Neural progenitor cell (in vitro differentiated cells): ENCODE results near the gene HOATZ. TPM values are rescaled to one million over a fixed set of nuclear protein-coding genes. Genes with fewer than 3 reads are reported as not detected.

Source experiments
- DNase-seq: peaks from one replicate; pipeline ENCODE4 v3.0.0-alpha.2; 2016; ENCODE audit warnings: low spot score
- H2AFZ ChIP-seq: fragments of 200-600 bp; sonication (generic); replicated peaks from 2 replicates; pipeline ENCODE4 v1.6.1; 2016; ENCODE audit warnings: antibody characterized with exemption
- H3F3A ChIP-seq: fragments of 200-600 bp; sonication (generic); 2 replicates; pipeline ENCODE4 v1.6.1; 2016; ENCODE audit warnings: antibody characterized with exemption, low read depth
- H3K27ac ChIP-seq: fragments of 200-600 bp; sonication (generic); 2 replicates; pipeline ENCODE4 v1.5.1; 2016; ENCODE audit warnings: mild to moderate bottlenecking
- H3K27me3 ChIP-seq: fragments of 200-600 bp; sonication (generic); 2 replicates; pipeline ENCODE4 v1.6.1; 2016; ENCODE audit warnings: mild to moderate bottlenecking, moderate library complexity
- H3K36me3 ChIP-seq: fragments of 200-600 bp; sonication (generic); 2 replicates; pipeline ENCODE4 v1.5.1; 2016
- H3K4me1 ChIP-seq: fragments of 200-600 bp; sonication (generic); 2 replicates; pipeline ENCODE4 v1.6.1; 2016; ENCODE audit warnings: mixed run types
- H3K4me2 ChIP-seq: fragments of 200-600 bp; sonication (generic); 2 replicates; pipeline ENCODE4 v1.6.1; 2016
- H3K4me3 ChIP-seq: fragments of 200-600 bp; sonication (generic); 2 replicates; pipeline ENCODE4 v1.5.1; 2016
- H3K79me2 ChIP-seq: fragments of 200-600 bp; sonication (generic); 2 replicates; pipeline ENCODE4 v1.6.1; 2016; ENCODE audit warnings: low read depth
- H3K9ac ChIP-seq: fragments of 200-600 bp; sonication (generic); 2 replicates; pipeline ENCODE4 v1.6.1; 2016
- H3K9me3 ChIP-seq: fragments of 200-600 bp; sonication (generic); 2 replicates; pipeline ENCODE4 v1.5.1; 2016; ENCODE audit warnings: low read depth
- H4K20me1 ChIP-seq: fragments of 200-600 bp; sonication (generic); 2 replicates; pipeline ENCODE4 v1.6.1; 2016; ENCODE audit warnings: low read depth
- H3K27ac Mint-ChIP-seq: 3 replicates; pipeline ENCODE4 v1.8.0; 2021; ENCODE audit warnings: mixed read lengths
- H3K27me3 Mint-ChIP-seq: 2 replicates; pipeline ENCODE4 v1.8.0; 2022; ENCODE audit warnings: low read depth, mild to moderate bottlenecking, inconsistent platforms, moderate library complexity, mixed read lengths; ENCODE audit not compliant: insufficient read depth
- H3K36me3 Mint-ChIP-seq: 3 replicates; pipeline ENCODE4 v1.8.0; 2021; ENCODE audit warnings: mixed read lengths
- H3K4me1 Mint-ChIP-seq: 3 replicates; pipeline ENCODE4 v1.8.0; 2021; ENCODE audit warnings: mixed read lengths
- H3K4me3 Mint-ChIP-seq: 3 replicates; pipeline ENCODE4 v1.8.0; 2021; ENCODE audit warnings: mild to moderate bottlenecking, moderate library complexity, mixed read lengths
- H3K9me3 Mint-ChIP-seq: 3 replicates; pipeline ENCODE4 v1.8.0; 2020; ENCODE audit warnings: mixed read lengths
- EZH2 ChIP-seq: fragments of 200-600 bp; sonication (generic); IDR thresholded peaks from 2 replicates; pipeline ENCODE4 v1.6.1; 2017; ENCODE audit warnings: antibody characterized with exemption, mild to moderate bottlenecking, moderate library complexity
- EZH2phosphoT487 ChIP-seq: fragments of 200-600 bp; sonication (generic); IDR thresholded peaks from 2 replicates; pipeline ENCODE4 v1.6.1; 2017; ENCODE audit warnings: antibody characterized with exemption
- total RNA-seq: library from RNA; depleted of rRNA; stranded (reverse); fragments of >200 nt; gene quantifications from 2 replicates; pipeline ENCODE4 v1.2.3, GENCODE V29; 2015; ENCODE audit warnings: low replicate concordance
- TF ChIP-seq, protein P1 (sequence below): fragments of 200-600 bp; sonication (generic); IDR thresholded peaks from 2 replicates; pipeline ENCODE4 v1.5.1; 2017; ENCODE audit warnings: antibody characterized with exemption, mild to moderate bottlenecking

HOATZ gene
- total RNA-seq, 1 donor from 2014 or later: not detected

DNA sequence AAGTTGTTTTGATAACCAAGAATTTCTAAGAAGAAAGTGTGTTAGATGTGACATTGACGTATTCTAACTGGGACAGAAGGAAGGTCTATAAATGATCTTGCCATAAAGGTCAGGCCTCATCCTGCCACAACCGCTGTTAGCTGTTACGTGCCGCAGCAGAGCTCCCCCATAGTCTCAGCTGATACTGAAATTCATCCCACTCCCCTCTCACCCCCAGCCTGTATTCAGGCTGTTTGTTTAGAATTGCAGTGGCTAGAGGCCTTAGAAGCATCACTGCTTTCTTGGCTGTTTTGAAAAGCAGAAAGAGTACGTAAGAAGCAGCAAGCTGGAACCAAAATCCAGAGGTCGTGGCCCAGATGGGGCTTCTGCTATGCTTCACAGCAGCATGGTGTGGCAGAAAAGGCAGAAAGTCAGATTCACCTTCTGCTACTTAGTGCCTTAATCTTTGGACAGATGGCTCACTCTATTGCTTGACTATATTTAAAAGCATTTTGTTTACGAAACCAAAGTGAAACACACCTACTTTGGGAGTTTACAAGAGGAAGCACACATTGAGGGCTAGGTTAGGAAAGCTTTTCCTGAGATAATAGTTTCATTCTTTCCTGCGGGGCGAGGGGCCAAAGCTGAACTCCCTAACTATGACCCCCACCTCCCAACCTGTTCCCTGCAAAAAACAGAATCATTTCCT lies 25.0 kb downstream of the HOATZ start:
- Histone ChIP-seq H2AFZ (no peak overlapping the region), H4K20me1 (no peaks in the 10 kb centered on the region), H3K27me3 (peaks cover 94% of the 10 kb centered on the region), H3K9me3 (no peaks in the 10 kb centered on the region), H3F3A (peaks cover 6% of the 10 kb centered on the region), H3K27ac (no peak overlapping the region), H3K4me3 (peak overlapping the region; percentile 47), H3K36me3 (no peaks in the 10 kb centered on the region), H3K4me2 (peak overlapping the region; percentile 84), H3K9ac (no peak overlapping the region), H3K79me2 (no peaks in the 10 kb centered on the region), H3K4me1 (peaks cover 5% of the 10 kb centered on the region)
- no peak for DNase-seq
- peaks cover 36% of the 10 kb centered on the region for H3K27me3 Mint-ChIP-seq
- peaks cover 12% of the 10 kb centered on the region for H3K9me3 Mint-ChIP-seq
- TF ChIP-seq EZH2 (no peak), EZH2phosphoT487 (no peak)
- TF ChIP-seq, protein P1, sequence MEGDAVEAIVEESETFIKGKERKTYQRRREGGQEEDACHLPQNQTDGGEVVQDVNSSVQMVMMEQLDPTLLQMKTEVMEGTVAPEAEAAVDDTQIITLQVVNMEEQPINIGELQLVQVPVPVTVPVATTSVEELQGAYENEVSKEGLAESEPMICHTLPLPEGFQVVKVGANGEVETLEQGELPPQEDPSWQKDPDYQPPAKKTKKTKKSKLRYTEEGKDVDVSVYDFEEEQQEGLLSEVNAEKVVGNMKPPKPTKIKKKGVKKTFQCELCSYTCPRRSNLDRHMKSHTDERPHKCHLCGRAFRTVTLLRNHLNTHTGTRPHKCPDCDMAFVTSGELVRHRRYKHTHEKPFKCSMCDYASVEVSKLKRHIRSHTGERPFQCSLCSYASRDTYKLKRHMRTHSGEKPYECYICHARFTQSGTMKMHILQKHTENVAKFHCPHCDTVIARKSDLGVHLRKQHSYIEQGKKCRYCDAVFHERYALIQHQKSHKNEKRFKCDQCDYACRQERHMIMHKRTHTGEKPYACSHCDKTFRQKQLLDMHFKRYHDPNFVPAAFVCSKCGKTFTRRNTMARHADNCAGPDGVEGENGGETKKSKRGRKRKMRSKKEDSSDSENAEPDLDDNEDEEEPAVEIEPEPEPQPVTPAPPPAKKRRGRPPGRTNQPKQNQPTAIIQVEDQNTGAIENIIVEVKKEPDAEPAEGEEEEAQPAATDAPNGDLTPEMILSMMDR: no peak
- peaks cover 13% of the 10 kb centered on the region for H3K4me1 Mint-ChIP-seq
- no peaks in the 10 kb centered on the region for H3K36me3 Mint-ChIP-seq
- H3K4me3 Mint-ChIP-seq: peak overlapping the region; percentile 77
- no peak overlapping the region for H3K27ac Mint-ChIP-seq

DNA sequence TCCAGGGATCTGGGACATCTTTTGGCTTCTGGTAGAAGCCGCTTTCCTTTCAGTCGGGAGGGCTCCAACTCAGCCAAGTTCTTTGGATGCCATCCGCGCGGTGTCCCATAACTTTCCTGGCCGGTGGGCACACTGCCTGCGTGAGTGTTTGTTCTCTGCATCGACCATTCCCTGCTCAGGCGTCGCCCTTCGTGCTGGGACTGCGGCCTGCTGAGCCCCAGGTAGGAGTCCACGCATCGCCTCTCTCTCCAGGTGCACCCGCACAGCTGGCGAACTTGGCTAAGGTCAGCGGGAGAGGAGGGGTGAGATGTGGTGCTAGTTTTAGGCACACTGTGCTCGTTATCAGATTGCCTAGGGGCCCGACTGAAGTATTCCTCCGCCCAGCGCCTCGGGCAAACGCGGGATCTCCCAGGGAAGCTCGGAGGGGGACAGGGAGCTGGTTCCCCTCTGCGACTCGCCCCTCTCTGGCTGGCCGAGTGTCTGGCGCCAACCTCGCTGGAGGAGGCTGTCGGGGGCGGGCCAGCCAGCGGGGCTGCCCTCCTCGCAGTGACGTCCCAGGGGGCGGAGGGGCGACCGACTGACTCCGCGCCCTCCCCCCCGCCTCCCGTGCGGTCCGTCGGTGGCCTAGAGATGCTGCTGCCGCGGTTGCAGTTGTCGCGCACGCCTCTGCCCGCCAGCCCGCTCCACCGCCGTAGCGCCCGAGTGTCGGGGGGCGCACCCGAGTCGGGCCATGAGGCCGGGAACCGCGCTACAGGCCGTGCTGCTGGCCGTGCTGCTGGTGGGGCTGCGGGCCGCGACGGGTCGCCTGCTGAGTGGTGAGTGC lies 25.7 kb downstream of the HOATZ start, which contains the start of gene LAYN:
LAYN (plus strand) TSS at position 607 of the 823 bp plus-strand sequence; CDS start at position 731, 124 bp downstream.
- no peak within 1 kb of the TSS for H3K27ac ChIP-seq
- H3K4me3 ChIP-seq: peak within 1 kb of the TSS; percentile 47
- no peaks in the 10 kb centered on the region for H3K36me3 ChIP-seq
- Mint-ChIP-seq H3K27me3 (peaks cover 36% of the 10 kb centered on the region), H3K36me3 (no peaks in the 10 kb centered on the region), H3K4me1 (peaks cover 13% of the 10 kb centered on the region), H3K9me3 (peaks cover 12% of the 10 kb centered on the region), H3K27ac (peak within 1 kb of the TSS; percentile 34), H3K4me3 (peak within 1 kb of the TSS; percentile 87)
- peaks cover 6% of the 10 kb centered on the region for H3F3A ChIP-seq
- peaks cover 5% of the 10 kb centered on the region for H3K4me1 ChIP-seq
- H3K79me2 ChIP-seq: no peaks in the 10 kb centered on the region
- peaks cover 91% of the 10 kb centered on the region for H3K27me3 ChIP-seq
- H2AFZ ChIP-seq: peak within 1 kb of the TSS; percentile 81
- no peaks in the 10 kb centered on the region for H4K20me1 ChIP-seq
- no peak within 1 kb of the TSS for H3K9ac ChIP-seq
- DNase-seq: peak; percentile 72
- no peaks in the 10 kb centered on the region for H3K9me3 ChIP-seq
- H3K4me2 ChIP-seq: peak within 1 kb of the TSS; percentile 84
- peak; percentile 88 for TF ChIP-seq EZH2phosphoT487
- TF ChIP-seq, protein P1: no peak
- TF ChIP-seq EZH2: peak; percentile 89

DNA sequence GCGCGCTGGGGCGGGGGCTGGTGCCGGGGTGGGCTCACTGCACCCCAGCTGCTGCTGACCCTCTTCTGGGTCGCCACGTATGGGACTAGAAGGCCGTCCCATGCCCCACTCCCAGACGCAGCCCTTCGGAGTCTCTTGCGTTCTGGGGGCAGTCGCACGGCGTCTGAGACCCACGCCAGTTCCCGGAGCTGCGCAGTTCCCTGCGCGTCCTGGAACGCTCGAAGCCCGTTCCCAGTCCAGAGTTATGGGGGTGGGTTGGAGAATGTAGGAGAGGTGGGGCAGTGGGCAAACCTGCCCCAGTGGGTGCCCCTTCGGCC lies 26.3 kb downstream of the HOATZ start:
- peak overlapping the region; percentile 47 for H3K4me3 ChIP-seq
- peaks cover 86% of the 10 kb centered on the region for H3K27me3 ChIP-seq
- Mint-ChIP-seq H3K4me1 (peaks cover 13% of the 10 kb centered on the region), H3K9me3 (peaks cover 12% of the 10 kb centered on the region), H3K36me3 (no peaks in the 10 kb centered on the region), H3K27me3 (peaks cover 36% of the 10 kb centered on the region), H3K4me3 (peak overlapping the region; percentile 87), H3K27ac (no peak overlapping the region)
- no peaks in the 10 kb centered on the region for H3K79me2 ChIP-seq
- peaks cover 5% of the 10 kb centered on the region for H3K4me1 ChIP-seq
- no peak for DNase-seq
- no peaks in the 10 kb centered on the region for H4K20me1 ChIP-seq
- H3K9me3 ChIP-seq: no peaks in the 10 kb centered on the region
- no peak overlapping the region for H3K27ac ChIP-seq
- peak; percentile 73 for TF ChIP-seq EZH2phosphoT487
- TF ChIP-seq, protein P1: no peak
- H2AFZ ChIP-seq: peak overlapping the region; percentile 81
- peak overlapping the region; percentile 84 for H3K4me2 ChIP-seq
- no peaks in the 10 kb centered on the region for H3K36me3 ChIP-seq
- no peak overlapping the region for H3K9ac ChIP-seq
- peaks cover 6% of the 10 kb centered on the region for H3F3A ChIP-seq
